8988T (cell line): ENCODE results near the gene PDPR.
"Not testable (repeated sequence)": the region's sequence is repeated elsewhere in the genome, so short reads cannot be mapped to it uniquely, and the experiment has no call there.

Source experiments
- DNase-seq: peaks from one replicate; pipeline ENCODE4 v3.0.0; 2011

Gene PDPR

DNA sequence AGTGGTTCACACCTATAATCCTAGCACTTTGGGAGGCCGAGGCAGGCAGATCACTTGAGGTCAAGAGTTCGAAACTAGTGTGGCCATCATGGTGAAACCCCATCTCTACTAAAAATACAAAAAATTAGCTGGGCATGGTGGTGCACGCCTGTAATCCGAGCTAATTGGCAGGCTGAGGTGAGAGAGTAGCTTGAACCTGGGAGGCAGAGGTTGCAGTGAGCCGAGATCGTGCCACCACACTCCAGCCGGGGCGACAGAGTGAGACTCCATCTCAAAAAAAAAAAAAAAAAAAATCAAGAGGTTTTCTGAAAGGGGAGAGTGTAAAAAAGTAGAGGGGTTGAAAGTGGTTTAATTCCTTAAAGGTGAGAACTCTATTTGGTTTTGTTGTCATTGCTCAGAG is 21.7 kb downstream of the PDPR start:
- DNase-seq = not testable (repeated sequence)

DNA sequence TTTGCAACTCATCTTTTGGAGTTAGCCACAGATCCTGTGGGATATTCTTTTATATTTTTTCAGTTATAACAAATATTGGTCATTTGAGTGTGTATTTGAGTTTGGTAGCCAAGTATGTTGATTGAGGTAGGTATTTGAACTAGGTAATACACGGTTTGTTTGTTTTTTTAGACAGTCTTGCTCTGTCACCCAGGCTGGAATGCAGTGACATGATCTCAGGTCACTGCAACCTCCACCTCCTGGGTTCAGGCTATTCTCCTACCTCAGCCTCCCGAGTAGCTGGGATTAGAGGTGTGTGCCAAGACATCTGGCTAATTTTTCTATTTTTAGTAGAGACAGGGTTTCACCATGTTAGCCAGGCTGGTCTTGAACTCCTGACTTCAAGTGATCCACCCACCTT is 22.5 kb downstream of the PDPR start:
- not testable (repeated sequence) for DNase-seq

DNA sequence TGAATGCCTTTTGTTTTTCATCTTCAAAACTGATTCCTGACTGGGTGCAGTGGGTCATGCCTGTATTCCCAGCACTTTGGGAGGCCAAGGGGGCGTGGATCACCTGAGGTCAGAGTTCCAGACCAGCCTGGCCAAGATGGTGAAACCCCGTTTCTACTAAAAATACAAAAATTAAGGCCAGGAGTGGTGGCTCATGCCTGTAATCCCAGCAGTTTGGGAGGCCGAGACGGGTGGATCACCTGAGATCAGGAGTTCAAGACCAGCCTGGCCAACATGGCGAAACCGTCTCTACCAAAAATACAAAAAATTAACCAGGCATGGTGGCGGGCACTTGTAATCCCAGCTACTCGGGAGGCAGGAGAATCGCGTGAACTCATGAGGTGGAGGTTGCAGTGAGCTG is 28.6 kb downstream of the PDPR start:
- DNase-seq = not testable (repeated sequence)

DNA sequence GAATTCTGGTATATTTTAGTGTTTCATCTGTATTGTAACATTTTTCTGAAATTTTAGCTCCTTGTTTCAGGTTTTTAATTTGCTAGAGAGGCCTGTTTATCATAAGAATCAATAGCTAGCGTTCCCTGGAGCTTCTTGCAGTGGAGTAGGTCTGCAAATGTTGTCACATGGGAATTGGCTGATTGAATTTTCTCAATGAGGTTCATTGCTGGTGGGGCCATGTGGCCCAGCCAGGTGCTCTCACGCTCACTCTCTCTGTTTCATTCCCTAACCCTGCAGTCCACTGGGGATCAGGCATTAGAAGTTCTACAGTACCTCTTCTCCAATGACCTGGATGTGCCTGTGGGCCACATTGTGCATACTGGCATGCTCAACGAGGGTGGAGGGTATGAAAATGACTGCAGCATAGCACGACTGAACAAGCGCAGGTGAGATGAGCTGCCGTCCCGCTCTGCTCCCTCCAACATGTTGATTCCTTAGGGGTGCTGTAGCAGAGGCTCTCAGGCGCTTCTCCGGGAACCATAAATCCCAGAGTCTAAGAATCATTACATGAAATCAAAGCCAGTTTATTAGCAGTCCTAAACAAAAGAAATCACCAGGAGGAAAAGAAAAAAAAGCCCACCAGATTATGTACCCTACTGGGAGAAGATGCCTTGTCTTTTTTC is 29.2 kb downstream of the PDPR start:
- DNase-seq = not testable (repeated sequence)

DNA sequence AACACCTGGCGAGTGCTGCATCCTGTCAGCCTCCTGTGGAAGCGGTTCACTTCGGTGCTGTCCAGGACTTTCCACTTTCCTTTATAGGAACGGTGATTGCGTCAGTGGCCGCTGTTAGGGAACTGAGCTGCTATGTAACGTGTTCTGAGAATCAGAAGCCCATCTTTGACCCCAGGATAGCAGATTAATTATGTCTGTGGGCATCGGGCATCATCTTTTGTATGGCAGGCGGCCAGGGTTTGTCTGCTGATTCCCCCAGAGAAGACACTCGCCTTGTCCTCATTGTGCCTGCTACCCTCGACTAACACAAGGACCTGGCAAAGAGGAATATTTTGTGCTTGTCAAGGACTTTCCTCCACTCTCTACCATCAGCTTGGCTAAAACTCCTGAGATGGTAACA is 33.7 kb downstream of the PDPR start:
- DNase-seq = not testable (repeated sequence)

DNA sequence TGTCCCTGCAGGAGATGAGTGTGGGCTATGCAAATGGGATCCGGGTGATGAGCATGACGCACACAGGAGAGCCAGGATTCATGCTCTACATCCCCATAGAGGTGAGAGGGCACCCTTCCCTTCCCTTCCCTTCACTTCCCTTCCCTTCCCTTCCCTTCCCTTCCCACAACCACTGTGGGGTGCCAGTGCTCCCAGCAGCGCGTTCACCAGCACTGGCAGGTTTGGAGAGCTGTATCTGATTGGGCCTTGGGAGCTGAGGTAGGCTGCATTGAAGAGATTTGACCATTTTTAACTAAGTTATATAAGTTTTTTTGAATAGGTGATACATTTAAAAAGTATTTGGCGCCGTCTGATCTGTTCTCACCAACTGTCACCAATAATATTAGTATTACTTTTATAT is 34.3 kb downstream of the PDPR start:
- not testable (repeated sequence) for DNase-seq

DNA sequence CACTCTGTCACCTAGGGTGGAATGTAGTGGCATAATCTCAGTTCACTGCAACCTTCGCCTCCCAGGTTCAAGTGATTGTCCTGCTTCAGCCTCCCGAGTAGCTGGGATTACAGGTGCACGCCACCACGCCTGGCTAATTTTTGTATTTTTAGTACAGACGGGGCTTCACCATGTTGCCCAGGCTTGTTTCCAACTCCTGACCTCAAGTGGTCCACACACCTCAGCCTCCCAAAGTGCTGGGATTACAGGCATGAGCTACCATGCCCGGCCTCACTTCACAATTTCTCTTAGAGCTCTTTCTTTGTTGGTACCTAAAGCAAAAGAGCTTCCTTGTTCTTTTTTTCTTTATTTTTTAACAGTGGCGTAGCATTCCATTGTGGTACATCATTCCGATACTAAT is 35.2 kb downstream of the PDPR start:
- DNase-seq = not testable (repeated sequence)

DNA sequence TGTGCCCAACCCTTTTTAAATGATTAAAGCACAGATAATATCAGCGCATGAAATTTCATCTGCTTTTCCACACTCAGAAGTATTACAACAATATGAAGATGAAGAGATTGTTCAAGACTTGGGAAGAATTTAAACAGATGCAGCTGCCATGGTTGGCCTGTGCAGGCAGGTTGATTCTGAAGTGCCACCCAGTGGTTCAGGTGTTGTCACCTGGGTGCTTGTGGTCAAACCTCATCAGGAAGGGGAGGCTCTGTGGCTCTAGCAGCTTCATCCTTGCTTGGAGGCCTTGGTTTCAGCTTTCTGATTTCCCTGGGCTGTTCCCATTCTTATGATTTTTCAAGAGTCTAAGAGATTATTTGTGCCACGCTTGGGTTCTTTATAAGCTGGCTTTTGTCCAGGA is 37.3 kb downstream of the PDPR start:
- DNase-seq = peak; percentile 18

DNA sequence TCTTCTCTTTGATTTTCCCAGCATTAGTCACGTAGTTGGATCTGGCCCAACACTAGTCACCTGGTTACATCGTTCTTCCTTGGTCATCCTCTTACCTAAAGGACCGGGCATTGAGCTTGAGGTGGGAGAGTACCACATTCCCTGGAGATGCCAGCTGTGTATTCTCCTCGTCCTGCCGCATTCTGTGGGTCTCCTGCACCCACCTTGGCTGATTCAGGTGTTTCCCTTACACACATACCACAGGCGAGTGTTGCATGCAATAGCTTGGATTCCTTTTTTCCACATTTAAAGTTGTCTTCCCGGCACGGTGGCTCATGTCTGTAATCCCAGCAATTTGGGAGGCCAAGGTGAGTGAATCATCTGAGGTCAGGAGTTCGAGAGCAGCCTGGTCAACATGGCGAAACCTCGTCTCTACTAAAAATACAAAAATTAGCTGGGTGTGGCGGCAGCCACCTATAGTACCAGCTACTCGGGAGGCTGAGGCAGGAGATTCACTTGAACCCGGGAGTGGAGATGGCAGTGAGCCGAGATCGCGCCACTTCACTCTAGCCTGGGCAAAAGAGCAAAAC is 37.9 kb downstream of the PDPR start:
- peak; percentile 19 for DNase-seq

DNA sequence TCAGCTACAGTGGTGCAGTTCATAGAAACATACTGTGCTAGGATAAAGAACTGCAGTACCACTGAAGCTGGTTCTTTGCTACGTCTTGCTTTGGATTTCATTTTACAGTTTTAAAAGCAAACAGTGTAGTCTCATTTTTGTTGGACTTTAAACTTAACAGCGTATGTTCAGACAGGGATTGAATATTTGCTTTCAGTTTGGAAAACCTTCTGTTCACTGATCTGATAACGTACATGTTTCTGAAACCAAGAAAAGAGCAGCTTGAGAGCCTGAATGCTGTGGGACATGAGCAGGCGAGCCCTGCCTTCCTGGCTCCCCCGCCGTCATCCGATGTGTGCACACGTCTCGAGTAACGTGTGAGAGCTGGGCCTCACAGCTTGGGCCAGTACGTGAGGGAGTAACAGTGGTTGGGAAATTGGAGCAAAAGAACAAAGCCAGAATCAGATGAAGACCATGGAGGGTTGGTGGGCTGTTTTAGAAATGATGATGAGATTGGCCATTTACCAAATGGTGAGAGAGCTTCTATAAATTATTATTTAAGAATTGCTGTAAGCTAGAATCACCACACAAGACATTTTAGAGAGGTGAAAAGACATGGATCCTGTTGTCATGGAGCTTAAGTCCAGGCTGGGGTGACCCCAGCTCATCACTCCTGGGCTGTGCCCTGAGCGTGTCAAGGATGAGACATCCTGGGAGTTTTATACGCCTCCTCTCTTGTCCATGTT is 38.6 kb downstream of the PDPR start:
- DNase-seq = no peak

DNA sequence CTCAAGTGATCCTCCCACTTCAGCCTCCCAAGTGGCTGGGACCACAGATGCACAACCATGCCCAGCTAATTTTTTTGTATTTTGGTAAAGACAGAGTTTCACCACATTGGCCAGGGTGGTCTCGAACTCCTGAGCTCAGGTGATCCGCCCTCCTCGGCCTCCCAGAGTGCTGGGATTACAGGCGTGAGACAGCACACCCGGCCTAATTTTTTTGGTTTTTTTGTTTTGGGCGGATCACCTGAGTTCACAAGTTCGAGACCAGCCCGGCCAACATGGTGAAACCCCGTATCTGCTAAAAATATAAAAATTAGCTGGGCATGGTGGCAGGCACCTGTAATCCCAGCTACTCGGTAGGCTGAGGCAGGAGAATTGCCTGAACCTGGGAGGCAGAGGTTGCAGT is 40.6 kb downstream of the PDPR start:
- DNase-seq = not testable (repeated sequence)

DNA sequence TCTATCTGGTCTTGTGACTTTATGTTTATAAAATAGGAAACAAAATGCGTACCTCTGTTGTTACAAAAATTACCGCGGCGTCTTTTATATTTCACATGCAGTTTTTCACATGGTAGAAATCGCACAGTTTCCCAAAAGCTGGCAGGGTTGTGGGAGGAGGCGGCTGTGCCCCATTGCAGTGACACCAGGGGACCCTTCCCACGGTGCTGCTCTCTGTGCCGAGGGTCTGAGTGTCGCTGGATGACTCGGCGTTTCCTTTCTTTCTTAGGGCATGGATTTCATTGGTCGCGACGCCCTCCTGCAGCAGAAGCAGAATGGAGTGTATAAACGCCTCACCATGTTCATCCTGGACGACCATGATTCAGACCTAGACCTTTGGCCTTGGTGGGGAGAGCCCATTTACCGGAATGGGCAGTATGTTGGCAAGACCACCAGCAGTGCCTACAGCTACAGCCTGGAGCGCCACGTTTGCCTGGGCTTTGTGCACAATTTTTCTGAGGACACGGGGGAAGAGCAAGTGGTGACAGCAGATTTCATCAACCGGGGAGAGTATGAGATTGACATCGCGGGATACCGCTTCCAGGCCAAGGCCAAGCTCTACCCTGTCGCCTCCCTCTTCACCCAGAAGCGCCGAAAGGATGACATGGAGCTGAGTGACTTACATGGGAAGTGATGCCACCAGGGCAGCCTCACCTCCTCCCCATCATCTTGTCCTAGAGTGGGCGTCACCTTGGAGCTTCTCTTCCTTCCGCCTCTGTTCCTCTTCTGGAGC is 42.3 kb downstream of the PDPR start:
- DNase-seq = peak; percentile 20

DNA sequence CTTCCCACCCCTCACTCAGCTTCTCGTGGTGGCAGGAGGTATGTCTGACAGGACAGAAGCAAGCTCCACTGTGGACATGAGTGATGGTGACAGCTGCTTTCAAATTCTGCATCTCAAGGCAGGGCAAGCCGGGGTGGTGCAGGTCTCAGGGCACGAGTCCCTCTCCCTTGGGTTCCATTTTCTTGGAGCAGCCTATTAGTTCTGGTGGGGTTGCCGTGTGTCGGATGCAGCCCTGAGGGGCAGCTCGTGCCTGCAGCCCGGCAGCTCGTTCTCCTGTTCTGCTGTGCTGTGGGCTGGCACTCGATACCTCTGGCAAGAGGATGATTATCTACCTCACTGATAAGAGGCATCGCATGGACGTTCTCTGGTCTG is 43.0 kb downstream of the PDPR start:
- DNase-seq = no peak

DNA sequence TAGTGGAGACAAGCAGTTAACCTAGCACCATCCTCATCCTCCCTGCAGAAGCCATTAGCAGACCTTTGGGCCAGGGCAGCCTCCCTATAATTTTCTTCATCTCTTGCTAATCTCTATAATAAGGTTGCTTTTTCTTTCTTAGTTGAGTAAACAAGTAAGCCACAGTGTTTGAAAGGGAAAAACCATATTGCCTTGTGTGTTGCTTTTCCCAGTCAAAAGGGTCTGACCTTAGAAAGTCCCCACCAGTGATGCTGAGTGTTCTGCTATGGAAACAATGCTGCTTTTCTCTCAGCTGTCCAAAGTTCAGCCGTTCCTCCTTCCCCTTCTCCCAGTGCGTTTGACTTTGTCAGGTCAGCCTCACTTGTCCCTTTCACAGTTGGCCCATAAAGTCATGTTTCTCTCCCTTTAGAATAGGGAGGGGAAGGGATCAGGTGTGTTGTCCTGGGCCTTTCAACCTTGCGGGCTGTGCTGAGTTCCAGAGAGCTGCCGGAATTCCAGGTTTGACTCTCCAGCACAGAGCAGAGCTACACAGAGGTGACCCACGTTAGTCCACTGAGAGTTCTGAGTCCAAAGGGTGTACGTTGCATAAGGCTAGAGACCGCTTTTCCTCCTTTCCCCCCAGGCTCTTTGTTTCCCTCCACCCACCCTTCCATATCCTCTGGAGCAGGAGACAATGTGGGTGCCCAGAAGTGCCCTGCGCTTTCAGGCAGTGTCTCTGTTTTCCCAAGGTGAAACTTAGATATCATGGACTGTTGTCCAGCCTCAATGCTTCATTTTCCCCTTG is 43.5 kb downstream of the PDPR start:
- peak; percentile 8 for DNase-seq

DNA sequence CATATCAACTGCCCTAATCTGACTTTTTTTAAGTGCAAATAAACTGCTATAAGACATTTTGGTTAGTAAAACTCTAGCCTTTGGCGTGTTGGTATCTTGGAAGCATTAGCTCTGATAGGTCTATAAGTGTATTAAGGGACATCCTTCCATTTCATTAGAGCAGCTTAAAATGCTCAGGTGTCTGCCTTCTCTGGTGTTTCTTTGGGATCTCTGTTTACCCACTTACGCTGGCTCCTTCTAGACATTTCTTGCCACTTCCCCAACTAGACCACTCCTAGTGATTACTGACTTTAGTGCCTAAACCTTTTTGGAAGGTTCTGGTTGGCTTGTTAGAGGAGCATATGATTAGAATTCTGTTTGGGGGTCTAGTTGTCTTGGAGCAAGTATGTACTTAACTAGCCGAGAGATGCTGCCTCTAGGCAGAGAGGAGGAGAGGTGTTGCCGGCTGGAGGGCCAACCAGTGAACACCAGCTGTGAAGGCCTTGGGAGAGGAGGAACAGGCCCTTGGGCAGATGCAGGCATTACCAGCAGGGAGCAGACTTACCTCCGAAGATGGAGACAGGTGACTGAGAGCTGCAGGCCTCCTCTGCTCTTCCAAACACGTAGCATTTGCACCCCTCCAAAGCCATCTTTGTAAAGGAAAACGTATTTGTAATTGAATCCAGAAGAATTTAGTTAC is 44.3 kb downstream of the PDPR start:
- DNase-seq = peak; percentile 70

DNA sequence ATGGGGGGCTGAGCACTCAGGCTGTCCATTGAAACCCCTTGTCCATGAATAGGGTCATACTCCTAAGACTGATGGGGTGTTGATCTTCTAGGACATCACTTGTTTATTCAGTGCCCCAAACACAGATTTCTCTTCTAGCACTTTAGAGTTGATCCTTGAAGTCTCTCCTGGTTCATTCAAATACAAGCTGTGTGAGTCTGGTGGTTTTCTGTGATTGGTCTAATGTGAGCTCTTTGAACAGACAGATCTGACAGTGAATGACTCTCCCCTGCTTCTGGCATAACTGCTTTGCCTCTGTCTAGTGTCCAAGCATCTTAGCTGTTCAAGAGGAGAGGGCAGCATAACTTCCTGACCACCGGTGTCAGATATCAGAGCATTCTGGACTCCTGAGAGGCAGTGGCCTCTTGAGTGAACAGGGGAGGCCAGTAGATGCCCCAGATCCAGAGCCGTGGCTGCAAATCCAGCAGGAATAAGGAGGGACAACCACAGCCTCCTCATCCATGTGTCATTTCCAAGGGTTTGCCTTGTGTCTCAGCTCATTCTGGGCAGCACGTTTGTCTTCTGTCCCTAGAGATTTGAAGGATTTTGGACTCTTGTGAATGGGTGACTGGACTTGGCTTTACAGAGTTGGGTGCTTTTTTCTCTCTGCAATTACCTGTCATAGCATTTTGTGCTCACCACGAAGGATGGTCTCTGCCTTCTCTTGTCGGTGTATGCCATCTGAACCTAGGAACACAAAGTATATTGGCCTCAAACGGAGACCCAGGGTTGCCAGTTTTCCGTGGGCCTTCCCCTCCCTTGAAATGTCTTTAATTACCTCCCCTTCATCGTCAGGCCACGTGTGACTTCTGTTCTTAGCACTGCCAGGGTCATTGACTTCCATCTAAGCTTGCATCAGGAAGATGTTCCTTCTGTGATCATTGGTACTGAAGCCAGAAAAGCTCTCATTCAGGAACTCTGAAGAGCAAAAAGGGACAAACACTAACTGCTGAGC is 45.5 kb downstream of the PDPR start:
- DNase-seq = no peak

DNA sequence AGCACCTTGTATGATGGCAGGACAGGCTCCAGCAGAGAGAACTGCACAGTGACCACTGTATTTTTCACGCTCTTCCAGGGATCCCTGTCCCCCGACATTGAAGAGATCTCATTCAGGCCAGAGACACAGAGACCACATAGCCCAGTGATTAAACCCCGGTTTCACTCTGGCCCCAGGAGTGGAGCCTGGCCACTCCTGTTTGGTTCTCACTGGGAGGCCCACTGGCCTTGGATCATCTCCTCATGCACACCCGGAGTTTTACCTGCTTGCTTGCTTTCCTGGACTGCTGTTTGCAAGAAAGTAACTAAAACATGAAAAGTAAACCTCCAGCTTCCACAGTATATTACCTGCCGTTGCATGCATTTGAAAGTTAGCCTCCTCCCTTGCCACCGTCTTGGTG is 46.3 kb downstream of the PDPR start:
- DNase-seq = no peak

DNA sequence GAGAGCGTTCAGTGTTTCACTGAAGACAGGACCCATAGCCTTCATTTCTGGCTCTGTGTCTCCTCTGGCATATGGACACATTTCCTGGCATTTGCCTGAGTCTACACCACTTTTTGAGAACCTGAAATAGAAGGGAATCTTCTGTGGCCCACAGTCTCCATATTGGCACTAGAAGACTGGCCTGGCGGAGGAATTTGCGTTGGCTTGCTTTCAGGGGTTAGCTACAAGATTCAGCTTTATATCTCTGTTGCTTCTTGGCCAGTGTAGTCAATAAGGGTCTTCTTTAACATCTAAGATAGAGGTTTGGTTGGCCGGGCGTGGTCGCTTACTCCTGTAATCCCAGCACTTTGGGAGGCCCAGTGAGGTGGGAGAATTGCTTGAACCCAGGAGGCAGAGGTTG is 46.7 kb downstream of the PDPR start:
- DNase-seq = no peak

DNA sequence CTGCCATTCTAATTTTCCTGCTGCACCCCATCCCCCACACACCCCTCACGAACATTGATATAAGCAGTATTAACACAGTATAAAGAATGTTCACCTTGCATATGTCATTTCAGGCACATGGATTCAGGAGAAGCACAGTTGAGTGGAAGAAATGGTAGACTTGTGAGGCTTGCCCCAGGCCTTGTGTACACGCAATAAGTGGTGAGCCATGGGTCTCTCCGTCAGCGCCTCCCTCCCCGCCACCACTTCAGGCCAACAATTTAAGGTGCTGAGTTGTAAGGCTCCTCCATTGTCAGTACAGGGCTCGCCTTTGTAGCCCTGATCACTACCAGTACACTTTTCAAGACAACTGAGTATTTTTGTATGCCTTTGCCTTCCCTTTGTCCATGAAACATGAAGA is 47.2 kb downstream of the PDPR start:
- no peak for DNase-seq

DNA sequence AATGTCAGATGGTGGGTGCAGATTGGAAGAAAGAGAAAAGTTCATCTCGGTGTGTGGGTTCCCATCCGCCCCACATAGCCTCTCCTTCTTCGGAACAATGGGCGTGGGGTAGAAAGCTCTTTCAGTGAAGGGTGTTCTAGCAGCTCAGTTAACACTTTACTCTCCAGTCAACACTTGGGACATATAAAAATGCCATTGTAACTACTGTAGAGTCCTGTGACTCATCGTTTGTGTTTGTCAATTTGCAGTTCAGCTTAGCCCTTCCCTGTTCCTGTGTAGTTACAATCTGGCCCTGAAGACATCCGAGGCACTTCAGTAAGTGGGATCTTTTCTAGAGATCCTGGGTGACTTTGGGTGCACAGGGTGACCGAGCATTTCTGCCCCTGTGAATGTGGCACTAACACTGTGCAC is 47.9 kb downstream of the PDPR start:
- DNase-seq = peak; percentile 73

DNA sequence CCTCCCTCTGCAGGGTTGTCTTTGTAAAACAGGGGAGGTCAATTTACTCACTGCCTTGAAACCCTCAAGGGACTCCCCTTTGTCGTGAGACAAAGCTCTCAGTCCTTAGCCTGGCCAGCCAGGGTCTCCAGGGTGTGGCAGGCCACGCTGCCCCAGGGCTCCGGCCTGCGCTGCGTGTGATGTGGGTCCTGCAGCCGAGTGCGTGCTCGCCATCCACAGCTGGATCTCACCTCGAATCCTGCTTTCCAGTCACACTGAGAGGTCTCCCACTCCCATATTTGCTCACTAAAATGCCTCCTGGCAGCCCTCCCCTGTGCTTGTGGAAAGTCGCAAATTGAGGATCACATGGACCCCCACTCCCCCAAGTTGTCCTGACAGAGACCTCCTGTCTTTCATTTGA is 49.5 kb downstream of the PDPR start:
- no peak for DNase-seq
